B cell (primary cell): ENCODE data around the gene TMEM17. TPM values are rescaled to one million over a fixed set of nuclear protein-coding genes. Genes with fewer than 3 reads are reported as not detected.
A peak's percentile ranks its signal among the peaks of the same experiment; 100 is the strongest.

ENCODE experiments used
- ATAC-seq: fragments of 200-7000 bp; cut with Tn5 transposase; one replicate; pipeline ENCODE4 v1.10.0; 2021; ENCODE audit warnings: low read depth, mild to moderate bottlenecking, moderate number of reproducible peaks, moderate library complexity
- CTCF ChIA-PET: fragments of 350-600 bp; sonication (Branson Sonifier 250); formaldehyde crosslinking; loops from one replicate; lab custom pipeline; 2021; ENCODE audit warnings: antibody characterized with exemption, inconsistent platforms; lab: Charles Lee
- POLR2A ChIA-PET: fragments of 350-600 bp; sonication (Branson Sonifier 250); formaldehyde crosslinking; loops from one replicate; lab custom pipeline; 2021; ENCODE audit warnings: antibody characterized with exemption; lab: Charles Lee
- DNase-seq: peaks from one replicate; pipeline ENCODE4 v3.0.0; 2013
- H2AFZ ChIP-seq: 2 replicates; pipeline ENCODE4 v1.6.1; 2012; ENCODE audit warnings: mild to moderate bottlenecking, low read depth, low read length; ENCODE audit not compliant: insufficient read depth, poor library complexity, severe bottlenecking
- H3K27ac ChIP-seq, 2 donors: 1 replicate in 1 of 2; 2 replicates in 1 of 2; pipeline ENCODE4 v1.5.1; 2012 to 2013; ENCODE audit warnings: low read length in 2 of 2, mild to moderate bottlenecking in 2 of 2, moderate library complexity in 1 of 2
- H3K27me3 ChIP-seq, 4 experiments: fragments of 200-600 bp in 1 of 4; sonication (generic) in 1 of 4; replicated peaks in 1 of 4; 1 replicate in 2 of 4; 2 replicates in 2 of 4; pipeline versions ENCODE4 v1.6.1 to v1.7.0; 2013 to 2016; ENCODE audit warnings: low read length in 3 of 4, mild to moderate bottlenecking in 2 of 4, mixed read lengths in 1 of 4, moderate library complexity in 1 of 4; ENCODE audit not compliant: insufficient read depth in 4 of 4, control insufficient read depth in 3 of 4; ENCODE audit errors: control extremely low read depth in 1 of 4
- H3K36me3 ChIP-seq, 2 experiments: replicated peaks in 1 of 2; 1 replicate in 1 of 2; 2 replicates in 1 of 2; pipeline versions ENCODE4 v1.6.1 to v1.7.1; 2013; ENCODE audit warnings: low read length in 1 of 2; ENCODE audit not compliant: insufficient read depth in 2 of 2, control insufficient read depth in 1 of 2; ENCODE audit errors: control extremely low read depth in 1 of 2, extremely low read depth in 1 of 2
- H3K4me1 ChIP-seq, 2 donors: fragments of 200-600 bp in 1 of 2; sonication (generic) in 1 of 2; 1 replicate in 1 of 2; 2 replicates in 1 of 2; pipeline versions ENCODE4 v1.5.1 to v1.6.1; 2013 to 2017; ENCODE audit warnings: low read length in 2 of 2; ENCODE audit not compliant: control insufficient read depth in 2 of 2, insufficient read depth in 2 of 2
- H3K4me2 ChIP-seq: replicated peaks from 2 replicates; pipeline ENCODE3; 2012; ENCODE audit warnings: mild to moderate bottlenecking, low read depth, low read length; ENCODE audit not compliant: poor library complexity, severe bottlenecking
- H3K4me3 ChIP-seq, 5 experiments: fragments of 200-600 bp in 1 of 5; sonication (generic) in 1 of 5; 1 replicate in 3 of 5; 2 replicates in 2 of 5; pipeline versions ENCODE4 v1.5.1 to v1.7.0; 2011 to 2016; ENCODE audit warnings: low read length in 4 of 5, mild to moderate bottlenecking in 4 of 5, low read depth in 2 of 5, control low read depth in 1 of 5, moderate library complexity in 1 of 5; ENCODE audit not compliant: insufficient read depth in 1 of 5; ENCODE audit errors: control extremely low read depth in 1 of 5, extremely low read depth in 1 of 5
- H3K79me2 ChIP-seq: fragments of 200-600 bp; sonication (generic); one replicate; pipeline ENCODE4 v1.6.0; 2016; ENCODE audit warnings: low read length; ENCODE audit not compliant: control insufficient read depth, insufficient read depth
- H3K9ac ChIP-seq: fragments of 200-600 bp; sonication (generic); 2 replicates; pipeline ENCODE4 v1.6.1; 2017; ENCODE audit warnings: mild to moderate bottlenecking, low read length, moderate library complexity
- H3K9me3 ChIP-seq, 3 donors: one replicate each; pipeline versions ENCODE4 v1.6.1 to v1.7.1; 2013; ENCODE audit warnings: low read length in 2 of 3; ENCODE audit not compliant: control insufficient read depth in 2 of 3, insufficient read depth in 1 of 3; ENCODE audit errors: control extremely low read depth in 1 of 3
- H4K20me1 ChIP-seq: 2 replicates; pipeline ENCODE4 v1.6.0; 2012; ENCODE audit warnings: mild to moderate bottlenecking, low read length; ENCODE audit not compliant: insufficient read depth, control insufficient read depth, poor library complexity, severe bottlenecking
- H3K27ac Mint-ChIP-seq: one replicate; pipeline ENCODE4 v1.8.0; 2021; ENCODE audit warnings: mixed read lengths
- H3K27me3 Mint-ChIP-seq: one replicate; pipeline ENCODE4 v1.8.0; 2021; ENCODE audit warnings: mixed read lengths
- H3K4me1 Mint-ChIP-seq: one replicate; pipeline ENCODE4 v1.8.0; 2021; ENCODE audit warnings: mixed read lengths
- H3K4me3 Mint-ChIP-seq: one replicate; pipeline ENCODE4 v1.8.0; 2021; ENCODE audit warnings: mixed read lengths
- H3K9me3 Mint-ChIP-seq: one replicate; pipeline ENCODE4 v1.8.0; 2022; ENCODE audit warnings: mixed read lengths; ENCODE audit not compliant: insufficient read depth
- CTCF ChIP-seq: fragments of 200-600 bp; IDR thresholded peaks from one replicate; pipeline ENCODE4 v1.8.0; 2022; ENCODE audit warnings: antibody characterized with exemption, mild to moderate bottlenecking
- EZH2 ChIP-seq: IDR thresholded peaks from 2 replicates; pipeline ENCODE4 v1.6.1; 2012; ENCODE audit warnings: borderline replicate concordance, low read depth, mild to moderate bottlenecking, moderate library complexity, low read length; ENCODE audit not compliant: insufficient read depth, poor library complexity, severe bottlenecking
- WGBS: methylation state at CpG from one replicate; pipeline ENCODE4 v1.1.5; 2013; ENCODE audit warnings: missing lambda C conversion rate; ENCODE audit not compliant: insufficient coverage; 5-methylcytosine and 5-hydroxymethylcytosine counted together
- intact Hi-C: fragments of 100-400 bp; cut with micrococcal nuclease; formaldehyde crosslinking; loops from one replicate; pipeline ENCODE4 v1.10.0; 2022
- polyA plus RNA-seq: library from polyadenylated mRNA; depleted of rRNA; stranded (reverse); fragments of >200 nt; gene quantifications from 2 replicates; pipeline ENCODE4 v1.2.3, GENCODE V29; 2012
- total RNA-seq, 2 donors: library from RNA; stranded (reverse); fragments of 120-200 nt in 1 of 2; gene quantifications; 1 replicate in 1 of 2; 2 replicates in 1 of 2; pipeline versions ENCODE4 v1.2.3 to v1.2.4, GENCODE V29; 2013 to 2022

The TMEM17 gene
- total and polyA plus RNA-seq, 2 donors (not counting 1 experiment from before 2014, with no cell fraction given), result not detected

DNA sequence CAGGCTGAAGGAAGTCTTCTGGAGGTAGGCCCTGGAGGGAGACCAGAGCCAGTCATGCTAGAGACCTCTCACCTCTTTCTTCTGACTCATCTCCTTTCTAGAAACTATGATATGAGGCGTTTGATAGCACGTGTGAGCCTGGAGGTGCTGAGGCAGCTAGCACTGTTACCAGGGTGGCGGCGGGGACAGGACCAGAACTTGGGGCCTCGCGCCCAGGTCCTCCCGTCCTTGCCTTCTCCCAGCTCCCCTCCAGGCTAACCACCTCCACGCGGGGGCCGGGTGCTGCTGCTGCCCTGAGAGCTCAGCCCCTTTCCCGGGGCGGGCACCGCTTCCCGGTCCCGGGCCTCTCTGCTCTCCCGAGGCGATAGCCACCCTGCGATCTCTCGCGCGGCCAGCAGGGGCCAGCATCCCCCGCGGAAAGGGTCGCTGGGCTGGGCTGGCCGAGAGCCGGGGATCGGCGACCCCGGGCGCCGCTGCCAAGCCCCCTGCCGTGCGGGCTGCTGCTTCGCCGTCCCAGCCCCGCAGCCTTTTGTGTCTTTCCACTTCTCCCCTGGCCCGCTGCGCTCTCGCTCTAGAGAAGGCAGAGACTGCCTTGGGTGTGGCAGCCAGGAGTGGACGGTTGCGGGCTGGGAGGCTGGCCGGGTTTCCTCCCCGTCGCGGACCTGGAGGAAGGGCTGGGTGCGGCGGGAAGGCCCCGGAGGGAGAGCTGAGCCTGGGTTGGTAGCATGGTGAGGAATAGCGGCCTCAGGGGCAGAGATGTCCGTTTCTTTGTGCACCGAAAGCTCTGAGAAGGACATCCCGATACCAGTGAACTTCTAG lies 49.1 kb downstream of the TMEM17 start:
- 8% methylated on average over 51 of the region's 52 CpGs for WGBS
- H3K27ac Mint-ChIP-seq, result no peak overlapping the region
- Histone ChIP-seq H3K27me3 (peaks cover 0 to 12% (median 7%) of the 10 kb centered on the region in 4 experiments), H4K20me1 (no peaks in the 10 kb centered on the region), H3K27ac (no peak overlapping the region), H3K36me3 (no peaks in the 10 kb centered on the region), H3K9ac (peak overlapping the region; percentile 74), H2AFZ (peak overlapping the region; percentile 98), H3K4me1 (peaks cover 9% of the 10 kb centered on the region in 2 donors), H3K79me2 (no peaks in the 10 kb centered on the region), H3K9me3 (no peaks in the 10 kb centered on the region), H3K4me3 (peak overlapping the region; percentile 2 to 62 (median 51)), H3K4me2 (peak overlapping the region; percentile 98)
- TF ChIP-seq EZH2 (no peak), CTCF (peak; percentile 96)
- ChIA-PET POLR2A (no interaction called here), CTCF (interaction anchor here (0.6 to 14.5 kb wide), 26 partner anchors 9 to 1404 kb away, joined by 3 to 314 read pairs (median 4); no protein-coding TSS in a partner anchor)
- ATAC-seq, result peak; percentile 77
- peak; percentile 73 for DNase-seq
- peaks cover 5% of the 10 kb centered on the region for H3K4me1 Mint-ChIP-seq
- intact Hi-C loops, result loop anchor here (5.0 kb wide), 1 partner anchor 1030 kb away; no protein-coding TSS in a partner anchor
- H3K4me3 Mint-ChIP-seq, result peak overlapping the region; percentile 76
- H3K27me3 Mint-ChIP-seq, result peaks cover 8% of the 10 kb centered on the region
- H3K9me3 Mint-ChIP-seq, result no peaks in the 10 kb centered on the region
